Fibroblast of skin of back (primary cell): Measurements from ENCODE around the gene RIMS4.
"Not testable (repeated sequence)": the region's sequence is repeated elsewhere in the genome, so short reads cannot be mapped to it uniquely, and the experiment has no call there.

Source experiments
- DNase-seq: peaks from one replicate; pipeline ENCODE4 v3.0.0-alpha.2; 2013

Gene RIMS4

DNA sequence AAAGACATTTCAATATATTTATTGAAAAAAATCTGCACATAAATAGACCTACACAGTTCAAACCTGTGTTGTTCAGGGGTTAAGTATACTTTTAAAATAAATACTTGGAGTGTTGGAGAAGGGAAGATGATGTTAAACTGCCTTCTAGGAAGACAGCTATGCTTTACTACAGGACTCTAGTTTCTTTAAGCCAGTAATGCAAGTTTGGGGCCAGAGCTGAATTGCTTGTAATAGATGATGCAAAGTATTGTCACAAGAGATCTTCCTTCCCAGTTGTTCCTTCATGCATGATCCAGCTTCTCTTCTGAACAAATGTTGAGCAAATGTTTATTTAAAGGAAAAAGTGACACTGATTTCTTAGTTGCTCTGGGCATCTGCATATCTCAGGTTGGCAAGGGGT lies 20.2 kb upstream of the RIMS4 start:
- no peak for DNase-seq

DNA sequence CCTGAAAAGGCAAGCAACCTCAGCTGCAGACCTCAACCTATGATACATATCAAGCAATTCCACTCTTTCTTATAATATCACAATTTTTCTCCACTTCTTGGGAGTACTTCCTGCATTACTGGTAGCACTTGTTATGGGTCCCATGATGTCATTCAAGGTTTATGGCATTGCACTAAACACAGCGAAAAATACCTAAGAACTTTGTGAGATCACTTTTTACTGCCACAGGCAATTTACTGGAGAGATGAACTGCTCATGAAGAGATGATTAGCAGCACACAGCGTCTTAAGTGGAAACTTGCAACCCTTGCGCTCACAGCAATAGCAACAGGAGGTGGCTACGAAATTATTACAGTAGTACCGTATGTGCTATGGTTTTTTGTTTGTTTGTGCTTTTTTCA lies 19.3 kb upstream of the RIMS4 start:
- no peak for DNase-seq

DNA sequence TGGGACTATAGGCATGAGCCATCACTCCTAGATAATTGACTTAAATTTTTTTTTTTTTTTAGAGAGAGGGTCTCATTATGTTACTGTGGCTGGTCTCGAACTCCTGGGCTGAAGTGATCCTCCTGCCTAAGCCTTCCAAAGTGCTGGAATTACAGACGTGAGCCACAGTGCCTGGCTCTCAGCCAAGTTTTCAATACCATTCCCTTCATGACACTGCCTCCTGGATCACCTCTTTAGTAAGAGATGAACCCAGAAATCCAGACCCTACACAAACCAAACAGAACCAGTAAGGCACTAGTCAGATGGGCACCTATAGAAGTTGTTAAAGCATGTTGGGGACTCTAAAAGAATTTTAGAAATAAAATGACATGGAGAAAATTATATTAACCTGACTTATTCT lies 18.3 kb upstream of the RIMS4 start:
- no peak for DNase-seq

DNA sequence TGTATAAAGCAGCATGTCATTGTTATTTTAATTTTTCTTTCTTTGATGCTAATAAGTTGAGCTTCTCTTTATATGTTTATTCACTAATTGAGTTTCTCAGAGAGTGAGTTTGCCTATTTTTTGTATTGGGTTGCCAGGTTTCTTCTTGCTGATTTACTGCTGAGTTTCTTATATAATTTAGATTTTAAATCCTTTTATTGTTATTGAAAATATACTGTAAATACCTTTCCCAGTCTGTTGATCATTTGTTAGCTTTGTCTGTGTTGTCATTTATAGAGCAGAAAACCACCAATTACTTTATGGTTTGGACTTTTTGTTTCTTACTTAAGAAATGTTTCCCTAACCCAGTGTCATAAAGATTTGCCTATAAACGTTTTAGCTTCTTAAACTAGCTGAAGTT lies 17.1 kb upstream of the RIMS4 start:
- DNase-seq: no peak

DNA sequence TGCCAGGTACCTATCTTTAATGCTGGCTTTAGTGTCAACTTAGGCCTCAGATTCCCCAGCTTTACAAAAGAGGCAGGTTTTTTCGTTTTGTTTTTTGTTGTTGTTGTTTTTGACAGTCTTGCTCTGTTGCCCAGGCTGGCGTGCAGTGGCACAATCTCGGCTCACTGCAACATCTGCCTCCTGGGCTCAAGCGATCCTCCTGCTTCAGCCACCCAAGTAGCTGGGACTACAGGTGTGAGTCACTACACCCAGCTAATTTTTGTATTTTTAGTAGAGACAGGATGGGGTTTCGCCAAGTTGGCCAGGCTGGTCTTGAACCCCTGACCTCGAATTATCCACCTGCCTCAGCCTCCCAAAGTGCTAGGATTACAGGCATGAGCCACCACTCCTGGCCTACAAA lies 11.2 kb upstream of the RIMS4 start:
- DNase-seq: not testable (repeated sequence)

DNA sequence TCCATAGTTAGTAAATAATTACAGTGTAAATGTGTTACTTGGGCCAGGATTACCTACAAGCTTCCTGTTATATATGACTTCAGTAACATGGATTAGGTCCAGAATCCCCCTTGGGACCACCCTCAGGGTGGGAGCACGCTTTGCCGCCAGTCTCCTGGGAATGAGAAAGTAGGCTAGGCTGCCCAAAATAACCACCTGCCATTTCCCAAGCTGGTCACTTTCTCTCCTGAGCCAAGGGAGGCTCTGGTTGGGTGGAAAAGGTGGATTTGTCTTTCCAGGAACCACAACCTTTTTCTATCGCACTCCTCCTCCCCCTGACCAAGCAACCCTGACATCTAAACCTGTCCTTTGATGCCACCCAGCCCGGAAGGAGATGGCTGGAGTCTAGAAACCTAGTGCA lies 9.6 kb upstream of the RIMS4 start:
- DNase-seq: no peak

DNA sequence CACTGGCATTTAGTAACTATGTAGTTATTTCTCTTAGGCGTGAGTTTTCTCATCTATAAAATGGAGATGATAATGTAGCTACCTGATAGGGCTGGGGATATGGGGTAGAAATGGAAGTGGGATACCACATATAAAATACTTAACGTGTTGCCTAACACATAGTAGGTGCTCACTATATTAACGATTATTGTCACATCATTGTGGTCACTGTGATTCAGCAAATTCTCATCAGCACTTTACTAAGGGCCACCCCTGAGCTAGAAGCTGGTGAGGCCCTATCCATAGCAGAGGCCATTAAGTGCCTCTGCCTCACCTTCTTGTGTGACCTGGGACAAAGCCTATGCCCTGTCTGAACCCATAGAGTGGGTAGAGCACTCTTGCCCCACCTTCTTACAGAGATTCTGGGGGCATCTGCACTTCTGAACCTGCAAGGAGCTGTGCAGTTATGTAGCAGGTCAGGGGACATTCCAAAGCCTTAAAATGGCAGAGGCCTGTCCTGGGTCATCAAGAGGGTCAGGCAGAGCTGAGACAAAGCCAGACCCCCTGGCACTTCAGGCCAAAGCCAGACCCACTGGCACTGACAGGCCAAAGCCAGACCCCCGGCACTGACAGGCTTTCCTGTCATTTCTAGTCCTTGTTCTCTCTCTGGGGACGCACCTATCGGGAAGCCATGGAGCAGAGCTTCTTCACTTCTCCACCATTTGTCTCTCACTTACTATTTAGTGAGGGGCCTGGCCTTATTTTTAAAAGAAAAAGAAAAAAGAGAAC lies 7.0 kb upstream of the RIMS4 start:
- DNase-seq: no peak

DNA sequence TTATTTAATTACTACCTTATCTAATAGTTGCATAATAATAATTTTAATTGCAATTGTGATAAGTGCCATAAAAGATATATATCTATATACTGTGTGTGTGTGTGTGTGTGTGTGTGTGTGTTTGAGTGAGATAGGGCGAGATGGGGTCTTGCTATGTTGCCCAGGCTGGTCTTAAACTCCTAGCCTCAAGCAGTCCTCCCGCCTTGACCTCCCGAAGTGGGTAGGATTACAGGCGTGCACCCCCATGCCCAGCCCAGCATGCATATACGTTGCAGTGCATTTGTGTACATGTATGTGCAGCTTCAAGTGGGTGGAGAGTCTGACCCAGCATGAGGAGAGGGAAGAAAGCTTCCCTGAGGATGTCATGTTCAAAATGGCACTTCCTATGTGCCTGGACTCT lies 4.6 kb upstream of the RIMS4 start:
- no peak for DNase-seq

DNA sequence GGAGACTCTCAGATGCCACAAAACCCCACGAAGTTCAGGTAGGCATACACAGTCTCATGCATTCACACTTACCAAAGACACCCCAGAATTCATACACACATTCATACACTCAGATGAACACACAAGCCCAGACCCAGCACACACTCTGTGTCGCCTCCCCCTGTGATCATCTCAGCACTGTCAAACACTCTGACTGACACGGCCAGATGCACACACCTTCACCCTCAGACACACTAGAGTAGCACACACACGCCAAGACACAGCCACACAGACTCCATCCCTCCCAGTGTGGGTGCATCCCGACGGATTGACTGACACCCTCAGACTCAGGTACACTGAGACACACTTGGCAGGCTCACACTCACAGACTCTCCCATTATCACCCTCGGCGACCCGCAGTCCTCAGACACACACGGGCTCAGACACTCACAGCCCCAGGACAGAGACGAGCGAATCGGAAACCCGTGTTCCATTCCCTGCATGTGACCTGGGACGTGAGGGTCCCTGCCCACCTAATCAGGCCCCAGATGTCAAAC lies 872 bp upstream of the RIMS4 start:
- DNase-seq: no peak

DNA sequence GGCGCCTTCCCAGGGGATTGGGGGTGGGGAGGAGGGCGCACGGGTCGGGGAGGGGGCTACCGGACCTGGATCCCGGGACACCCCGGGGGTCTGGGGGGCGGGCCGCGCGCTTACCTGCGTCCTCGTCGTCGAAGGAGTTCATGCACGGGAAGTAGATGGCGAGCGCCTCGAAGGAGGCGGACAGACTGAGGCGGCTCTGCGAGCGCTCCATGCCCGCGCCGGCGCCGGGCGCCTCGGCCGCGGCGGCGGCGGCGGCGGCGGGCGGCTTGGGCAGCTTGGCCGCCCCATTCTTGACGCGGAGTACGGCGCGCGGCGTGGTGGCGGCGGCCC lies 320 bp downstream of the RIMS4 start:
- no peak for DNase-seq

DNA sequence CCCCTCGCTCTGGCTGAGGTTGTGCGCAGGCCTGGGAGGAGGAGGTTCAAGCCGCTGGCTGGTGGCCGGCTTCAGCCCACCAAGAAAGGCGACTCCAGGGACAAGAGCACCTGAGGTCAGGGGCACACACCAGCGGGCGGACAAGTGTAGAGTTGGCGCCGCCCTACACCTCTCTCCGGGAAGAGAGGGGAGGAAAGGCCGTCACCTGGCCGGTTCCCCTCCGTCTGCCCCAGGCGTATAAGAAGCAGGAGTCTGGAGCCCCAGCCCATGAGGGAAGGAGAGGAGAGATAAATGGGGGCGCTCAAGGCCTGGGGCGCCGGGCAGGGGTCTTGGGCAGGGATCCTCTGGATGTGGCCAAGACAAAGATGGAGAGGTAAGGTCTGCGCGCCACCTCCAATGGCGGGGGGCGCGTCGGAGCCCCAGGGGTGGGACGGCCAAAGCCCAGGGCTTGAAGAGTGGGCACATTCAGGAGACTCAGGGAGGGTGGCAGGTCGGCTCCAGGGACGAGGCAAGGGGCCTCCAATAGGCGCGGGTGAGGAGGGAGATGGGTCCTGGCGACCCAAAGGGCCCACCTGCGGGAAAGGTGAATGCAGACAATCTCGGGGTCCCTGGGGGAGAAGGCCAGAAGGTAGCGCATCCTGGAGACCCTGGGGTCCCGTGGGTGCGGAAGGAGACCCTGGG lies 826 bp downstream of the RIMS4 start:
- DNase-seq: no peak

DNA sequence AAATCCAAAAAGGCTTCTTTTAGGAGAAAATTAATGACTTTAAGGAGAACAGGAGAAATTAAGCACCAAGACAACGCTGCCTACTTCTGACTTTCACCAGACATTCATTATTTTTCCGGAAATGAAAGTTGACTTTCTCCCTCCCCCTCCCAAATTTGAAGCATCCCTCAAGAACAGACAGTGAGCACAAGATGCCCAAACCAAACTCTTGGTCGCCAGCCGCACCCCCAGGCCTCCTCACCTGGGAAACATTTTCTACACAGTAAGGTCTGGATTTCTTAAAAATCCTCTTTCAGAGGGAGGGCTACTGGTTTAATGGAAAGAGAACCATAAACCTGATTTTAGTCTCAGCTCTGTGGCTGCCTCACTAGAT lies 2.7 kb downstream of the RIMS4 start:
- DNase-seq: no peak

DNA sequence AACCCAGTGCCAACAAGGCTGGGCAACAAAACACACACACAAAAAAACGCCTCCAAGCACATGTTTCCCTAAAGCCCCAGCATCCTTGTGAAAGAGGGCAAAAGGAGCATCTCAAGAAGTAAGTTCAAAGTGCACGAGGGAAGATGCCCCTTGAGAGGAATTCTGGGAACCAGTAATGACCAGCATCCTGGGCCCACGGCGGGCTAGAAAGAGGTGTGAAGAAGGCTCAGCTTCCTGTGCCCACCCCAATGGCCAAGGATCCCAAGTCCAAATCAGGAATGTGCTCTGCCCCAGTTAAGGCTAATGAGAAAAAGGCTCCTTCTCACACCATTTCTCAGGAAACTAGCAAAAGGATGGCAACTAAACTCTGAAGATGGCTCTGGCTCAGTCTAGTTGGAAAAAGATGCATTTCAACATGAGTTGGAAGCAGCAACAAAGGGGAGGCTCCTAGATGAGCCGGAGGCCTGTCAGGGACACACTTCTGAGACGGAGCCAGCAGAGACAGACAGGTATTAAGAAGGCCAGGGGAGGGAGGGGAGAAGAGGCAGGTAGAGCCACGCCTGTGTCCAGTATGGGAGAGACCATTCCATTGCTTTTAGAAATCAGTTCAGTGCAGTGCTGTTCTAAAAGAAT lies 3.2 kb downstream of the RIMS4 start:
- no peak for DNase-seq

DNA sequence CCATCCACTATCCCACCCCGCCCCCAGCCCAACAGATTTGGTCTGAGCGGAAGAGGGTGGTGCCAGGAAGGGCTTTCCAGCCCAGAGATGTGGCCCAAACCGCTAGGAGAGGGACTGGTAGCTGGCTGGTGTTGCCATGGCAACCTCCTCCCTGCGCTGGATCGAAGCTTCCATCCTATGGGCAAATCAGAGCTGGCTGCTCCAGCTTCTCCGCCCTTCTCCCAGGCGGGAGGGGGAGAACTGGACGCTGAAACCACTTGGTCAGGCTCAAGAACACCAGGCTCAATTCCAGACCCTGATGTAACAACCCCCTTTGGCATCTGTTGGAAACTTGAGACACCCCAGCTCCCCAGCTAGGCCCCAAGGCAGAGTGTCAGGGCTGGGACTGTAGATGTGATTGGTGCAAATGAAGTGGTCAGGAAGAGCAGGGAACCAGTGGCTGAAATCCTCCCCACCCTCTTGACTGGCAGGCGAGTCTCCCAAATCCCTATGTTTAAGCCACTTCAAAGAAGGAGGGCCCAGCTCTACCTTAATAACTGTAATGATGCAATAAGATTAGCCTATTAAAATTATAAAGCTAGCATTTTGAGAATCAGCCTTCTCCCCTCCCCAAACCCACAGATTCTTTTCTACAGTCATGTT lies 4.2 kb downstream of the RIMS4 start:
- DNase-seq: no peak

DNA sequence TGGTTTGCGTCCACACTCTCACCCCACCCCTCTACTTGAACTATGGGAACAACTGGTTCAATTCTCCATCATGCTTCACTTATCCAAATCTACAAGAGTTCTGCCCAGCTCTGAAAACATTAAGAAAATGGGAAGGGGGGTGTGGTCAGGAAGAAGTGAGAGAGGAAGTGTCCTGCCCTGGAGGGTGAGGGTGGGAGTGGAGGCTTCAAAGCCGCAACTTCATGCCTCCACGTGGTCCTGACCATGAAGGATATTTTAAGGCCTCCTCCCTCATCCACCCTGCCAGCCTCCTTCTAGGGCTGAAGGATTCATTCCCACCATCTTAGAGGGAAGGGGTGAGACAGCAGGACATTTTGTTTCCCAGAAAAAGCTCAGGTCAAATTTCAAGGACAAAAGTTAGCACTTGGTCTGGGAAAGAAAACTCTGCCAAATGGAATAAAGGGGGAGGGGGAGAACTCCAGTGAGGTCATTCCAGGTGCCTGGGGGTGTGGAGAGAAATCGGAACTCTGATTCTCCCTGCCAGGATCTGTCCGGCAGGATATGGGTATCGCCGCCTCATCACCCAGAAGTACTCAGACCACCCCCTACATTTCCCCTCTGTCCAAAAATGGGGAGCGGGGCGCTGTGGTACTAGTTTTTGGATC lies 4.9 kb downstream of the RIMS4 start:
- no peak for DNase-seq

DNA sequence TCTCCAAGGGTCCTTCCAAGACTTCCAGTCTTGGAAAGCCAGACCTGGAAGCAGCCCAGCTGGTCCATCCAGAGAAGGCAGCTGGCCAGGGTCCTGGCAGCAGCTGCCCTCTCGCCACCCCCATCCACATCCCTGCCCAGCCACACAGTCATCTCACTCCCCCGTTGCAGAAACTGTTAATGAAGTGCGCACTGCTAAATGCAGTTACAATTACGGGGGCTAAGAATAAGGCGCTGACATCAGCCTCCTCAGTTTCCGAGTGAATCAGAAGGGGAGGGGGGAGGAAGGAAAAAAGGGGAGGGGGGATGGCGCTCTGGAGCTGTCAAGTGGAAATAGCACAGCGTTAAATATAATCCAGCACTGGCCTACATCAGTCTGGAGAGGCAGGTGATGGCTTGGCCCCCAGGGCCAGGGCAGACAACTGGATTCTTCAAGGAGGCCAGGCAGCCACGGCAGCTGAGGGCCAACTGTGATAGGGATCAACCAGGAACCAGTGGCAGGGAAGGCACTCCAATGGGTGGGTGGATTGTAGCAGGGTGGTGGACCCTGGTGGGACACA lies 6.9 kb downstream of the RIMS4 start:
- no peak for DNase-seq

DNA sequence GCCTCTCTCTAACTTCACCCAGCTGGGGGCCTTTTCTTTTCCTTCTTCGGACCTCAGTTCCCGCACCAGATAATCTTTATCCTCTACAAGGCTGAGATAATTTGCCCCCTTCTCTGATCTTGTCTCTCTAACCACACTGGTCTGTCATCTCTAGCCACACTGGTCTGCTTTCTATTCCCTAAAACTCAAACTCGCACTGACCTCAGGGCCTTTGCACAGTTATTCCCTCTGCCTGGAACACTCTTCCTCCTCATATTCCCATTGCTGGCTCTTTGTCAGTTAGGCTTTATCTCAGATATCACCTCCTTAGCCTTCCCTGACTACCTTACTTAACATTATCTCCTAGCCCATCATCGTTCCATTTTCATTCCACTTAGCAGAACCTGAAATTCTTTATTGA lies 7.6 kb downstream of the RIMS4 start:
- no peak for DNase-seq

DNA sequence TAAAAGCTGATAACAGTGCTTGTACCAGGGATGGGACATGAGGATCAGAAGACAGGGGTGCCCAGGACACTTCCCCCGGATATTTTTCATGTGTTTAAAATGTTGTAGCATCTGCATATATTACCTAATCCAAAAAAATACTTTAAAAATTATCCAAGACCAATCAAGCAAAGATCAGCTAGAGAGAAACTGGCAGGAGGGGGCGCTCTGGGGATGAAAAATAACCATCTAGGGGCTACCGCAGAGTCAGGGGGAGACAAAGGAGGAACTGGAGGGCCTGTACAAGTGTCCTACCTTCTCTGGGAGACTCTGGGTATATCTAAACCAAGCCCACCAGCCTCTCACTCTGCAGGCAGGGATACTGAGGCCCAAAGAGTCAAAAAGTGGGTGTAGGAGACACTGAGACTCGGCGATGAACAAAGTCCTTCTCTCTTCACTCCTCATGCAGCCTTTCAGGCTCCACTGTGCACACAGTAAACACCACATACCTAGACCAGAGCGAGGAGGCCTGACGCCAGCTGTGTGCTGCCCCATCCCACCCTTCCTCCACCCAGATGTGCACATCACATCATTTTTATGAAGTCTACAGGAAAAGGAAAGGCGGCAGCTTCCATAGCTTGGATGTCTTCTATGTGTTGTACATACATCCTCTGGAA lies 9.8 kb downstream of the RIMS4 start:
- no peak for DNase-seq

DNA sequence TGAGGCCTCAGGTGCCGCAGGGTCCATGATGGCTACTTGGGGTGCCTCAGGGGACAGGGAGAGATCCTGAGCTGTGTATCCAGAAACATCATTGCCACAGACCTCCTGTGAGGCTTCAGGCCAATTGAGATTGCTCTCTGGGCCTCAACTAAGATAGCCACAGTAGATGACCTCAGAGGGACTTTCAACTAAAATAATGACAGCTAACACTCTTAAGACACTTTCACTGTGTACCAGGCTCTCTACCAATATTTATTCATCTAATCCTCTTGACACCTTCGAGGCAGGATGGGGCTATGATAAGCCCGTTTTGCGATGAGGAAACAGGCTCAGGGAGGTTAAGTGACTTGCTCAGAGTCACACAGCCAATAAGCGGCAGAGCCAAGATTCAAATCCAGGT lies 10.7 kb downstream of the RIMS4 start:
- no peak for DNase-seq

DNA sequence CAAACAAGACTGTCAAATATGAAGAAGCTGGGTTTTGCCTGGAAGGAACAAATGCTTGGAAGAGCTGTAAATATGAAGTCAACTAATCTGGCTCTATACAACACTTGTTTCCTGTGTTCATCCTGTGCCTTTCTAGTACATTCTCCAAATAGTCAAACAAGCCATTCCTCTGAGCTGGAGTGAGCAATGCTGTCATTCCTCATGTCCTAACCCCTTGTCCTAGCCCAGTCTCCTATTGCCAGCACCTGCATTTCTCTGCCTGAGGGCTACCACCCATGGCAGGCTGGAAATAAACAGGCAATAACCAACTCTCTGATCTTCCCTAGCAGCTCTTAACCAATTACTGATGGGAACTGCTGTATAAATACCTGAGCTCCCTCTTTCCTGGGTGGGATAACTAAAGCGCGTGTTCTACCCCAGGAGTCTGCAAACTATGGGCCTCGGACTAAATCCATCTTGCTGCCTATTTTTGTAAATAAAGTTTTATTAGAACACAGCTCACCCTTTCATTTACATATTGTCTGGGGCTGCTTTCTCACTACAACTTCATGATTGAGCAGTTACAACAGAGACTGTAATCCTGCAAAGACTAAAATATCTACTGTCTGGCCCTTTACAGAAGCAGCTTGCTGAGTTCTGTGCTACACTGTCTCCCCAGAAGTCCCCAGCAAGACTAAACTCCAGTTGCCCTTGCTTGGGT lies 13.4 kb downstream of the RIMS4 start:
- no peak for DNase-seq

DNA sequence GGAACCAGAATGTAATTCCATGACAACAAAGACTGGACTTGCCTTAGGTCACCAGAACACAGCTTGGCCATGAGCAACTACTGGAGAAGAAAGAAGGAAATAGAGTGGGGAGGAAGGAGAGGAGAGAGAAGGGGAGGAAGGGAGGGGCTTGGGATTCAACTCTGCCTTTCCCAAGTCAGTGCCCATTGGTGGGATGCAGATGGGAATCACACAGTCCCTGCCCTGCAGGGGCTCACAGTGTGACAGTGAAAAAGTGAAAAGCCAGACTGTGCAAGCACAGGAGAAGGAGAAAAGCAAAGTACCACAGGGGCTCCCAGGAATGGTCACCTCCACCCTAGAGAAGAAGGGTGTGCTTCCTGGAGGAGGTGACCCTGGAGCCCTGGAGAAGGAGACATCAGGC lies 14.0 kb downstream of the RIMS4 start:
- DNase-seq: no peak
